CD8-positive, alpha-beta memory T cell (primary cell): ENCODE measurements around the gene LSM11. TPM values are rescaled to one million over a fixed set of nuclear protein-coding genes. Genes with fewer than 3 reads are reported as not detected.
A peak's percentile ranks its signal among the peaks of the same experiment; 100 is the strongest.

Source experiments
- CTCF ChIA-PET: fragments of 350-600 bp; sonication (Branson Sonifier 250); formaldehyde crosslinking; loops from one replicate; lab custom pipeline; 2021; ENCODE audit warnings: antibody characterized with exemption; lab: Charles Lee
- POLR2A ChIA-PET: fragments of 350-600 bp; sonication (Branson Sonifier 250); formaldehyde crosslinking; loops from one replicate; lab custom pipeline; 2021; ENCODE audit warnings: antibody characterized with exemption; lab: Charles Lee
- DNase-seq, 5 donors: peaks; one replicate each; pipeline versions ENCODE4 v3.0.0 to v3.0.0-alpha.2; 2020 to 2022; ENCODE audit warnings: mixed read lengths in 1 of 5
- H3K27ac ChIP-seq: one replicate; pipeline ENCODE4 v1.7.0; 2013; ENCODE audit warnings: low read depth, mild to moderate bottlenecking, low read length, moderate library complexity
- H3K27me3 ChIP-seq: 2 replicates; pipeline ENCODE4 v1.7.0; 2013; ENCODE audit warnings: low read length, mild to moderate bottlenecking; ENCODE audit not compliant: insufficient read depth, poor library complexity, severe bottlenecking
- H3K36me3 ChIP-seq: 2 replicates; pipeline ENCODE4 v1.7.0; 2013; ENCODE audit warnings: mild to moderate bottlenecking, low read length, moderate library complexity; ENCODE audit not compliant: insufficient read depth
- H3K4me1 ChIP-seq: 2 replicates; pipeline ENCODE4 v1.7.0; 2013; ENCODE audit warnings: mild to moderate bottlenecking, low read length, moderate library complexity; ENCODE audit not compliant: insufficient read depth
- H3K4me3 ChIP-seq: 2 replicates; pipeline ENCODE4 v1.7.0; 2013; ENCODE audit warnings: mild to moderate bottlenecking, low read length
- H3K9me3 ChIP-seq: 2 replicates; pipeline ENCODE4 v1.7.0; 2013; ENCODE audit warnings: mild to moderate bottlenecking, low read length
- H3K27ac Mint-ChIP-seq, 8 donors: one replicate each; pipeline ENCODE4 v1.8.0; 2020 to 2021; ENCODE audit warnings: mixed read lengths in 8 of 8, mild to moderate bottlenecking in 6 of 8, inconsistent platforms in 3 of 8, moderate library complexity in 3 of 8
- H3K27me3 Mint-ChIP-seq, 2 donors: one replicate each; pipeline ENCODE4 v1.8.0; 2020 to 2021; ENCODE audit warnings: mixed read lengths in 2 of 2, mild to moderate bottlenecking in 1 of 2, moderate library complexity in 1 of 2
- H3K36me3 Mint-ChIP-seq, 3 donors: one replicate each; pipeline ENCODE4 v1.8.0; 2020 to 2021; ENCODE audit warnings: mixed read lengths in 3 of 3, inconsistent platforms in 1 of 3, mild to moderate bottlenecking in 1 of 3
- H3K4me1 Mint-ChIP-seq, 3 donors: one replicate each; pipeline ENCODE4 v1.8.0; 2020 to 2021; ENCODE audit warnings: mixed read lengths in 3 of 3, inconsistent platforms in 1 of 3, mild to moderate bottlenecking in 1 of 3
- H3K4me3 Mint-ChIP-seq, 7 donors: one replicate each; pipeline ENCODE4 v1.8.0; 2020 to 2021; ENCODE audit warnings: mixed read lengths in 7 of 7, mild to moderate bottlenecking in 6 of 7, moderate library complexity in 4 of 7, inconsistent platforms in 2 of 7
- H3K9me3 Mint-ChIP-seq, 5 donors: one replicate each; pipeline ENCODE4 v1.8.0; 2020 to 2022; ENCODE audit warnings: mixed read lengths in 5 of 5, mild to moderate bottlenecking in 3 of 5, moderate library complexity in 2 of 5, inconsistent platforms in 1 of 5
- polyA plus RNA-seq: library from polyadenylated mRNA; unstranded; fragments of 300-500 nt; fragmentation: Illumina TruSeq; gene quantifications from one replicate; pipeline ENCODE4 v1.2.3, GENCODE V29; 2021
- total RNA-seq, 2 experiments: library from RNA; stranded (reverse); gene quantifications; one replicate each; pipeline ENCODE4 v1.2.3, GENCODE V29; 2021

The LSM11 gene
- total and polyA plus RNA-seq, 3 experiments from 2014 or later, result 0.82 to 7.9 (median 7.8) TPM

DNA sequence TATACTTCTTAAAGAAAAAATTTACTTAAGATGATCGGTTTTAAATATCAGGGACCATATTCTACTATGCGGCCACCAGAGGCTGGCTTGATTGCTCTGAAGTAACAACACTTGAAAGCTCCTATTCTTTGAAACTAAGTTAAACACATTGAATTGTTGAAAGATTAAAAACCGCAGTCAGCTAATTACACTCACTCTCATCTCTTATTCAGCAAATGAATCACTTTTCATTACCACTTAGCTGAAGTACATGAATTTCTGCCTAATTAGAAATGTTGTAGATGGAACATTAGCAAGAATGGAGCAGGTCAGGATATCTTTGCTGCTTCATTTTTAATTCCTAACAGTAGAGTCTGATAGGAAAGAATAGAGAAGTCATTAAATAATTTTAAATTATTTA lies 42.3 kb downstream of the LSM11 start:
- no peak overlapping the region for H3K27ac ChIP-seq
- no peaks in the 10 kb centered on the region for H3K9me3 Mint-ChIP-seq
- CTCF ChIA-PET, result interaction anchor here (0.6 kb wide), 1 partner anchor 258 kb away, joined by 3 read pairs; no protein-coding TSS in a partner anchor
- POLR2A ChIA-PET, result no interaction called here
- H3K4me3 ChIP-seq, result no peak overlapping the region
- no peaks in the 10 kb centered on the region for H3K9me3 ChIP-seq
- H3K4me3 Mint-ChIP-seq, result no peak overlapping the region
- H3K36me3 ChIP-seq, result peaks cover 9% of the 10 kb centered on the region
- no peak for DNase-seq
- H3K36me3 Mint-ChIP-seq, result peaks cover 3 to 57% (median 14%) of the 10 kb centered on the region in 3 donors
- no peaks in the 10 kb centered on the region for H3K27me3 Mint-ChIP-seq
- H3K27ac Mint-ChIP-seq, result peak overlapping the region in 1 of 8 donors; percentile 46
- peaks cover 0 to 5% (median 0%) of the 10 kb centered on the region in 3 donors for H3K4me1 Mint-ChIP-seq
- no peaks in the 10 kb centered on the region for H3K27me3 ChIP-seq
- H3K4me1 ChIP-seq, result no peaks in the 10 kb centered on the region

DNA sequence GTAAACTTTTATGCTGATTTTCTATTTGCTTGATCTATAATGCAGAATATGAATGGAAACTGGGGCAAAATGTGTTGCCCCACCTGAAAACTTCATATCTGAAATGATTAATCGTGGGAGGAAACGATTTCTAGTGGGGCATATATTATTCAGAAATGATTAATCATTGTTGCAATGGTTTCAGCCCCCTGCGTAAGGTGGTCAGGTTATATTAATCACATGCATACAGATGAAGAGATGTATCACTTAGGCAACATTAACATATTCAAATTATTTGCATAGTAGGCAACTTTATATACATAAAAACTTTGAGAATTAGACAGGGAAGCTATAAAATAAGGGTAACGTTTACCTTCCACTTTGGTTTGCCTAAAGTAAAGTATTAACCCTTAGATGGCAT lies 49.8 kb downstream of the LSM11 start:
- Histone ChIP-seq H3K27ac (no peak overlapping the region), H3K36me3 (peaks cover 3% of the 10 kb centered on the region), H3K4me1 (no peaks in the 10 kb centered on the region), H3K9me3 (no peaks in the 10 kb centered on the region), H3K4me3 (no peak overlapping the region), H3K27me3 (no peaks in the 10 kb centered on the region)
- Mint-ChIP-seq H3K36me3 (peaks cover 0 to 75% (median 13%) of the 10 kb centered on the region in 3 donors), H3K27ac (peak overlapping the region in 3 of 8 donors; percentile 13 to 41 (median 21)), H3K4me3 (no peak overlapping the region), H3K27me3 (no peaks in the 10 kb centered on the region), H3K4me1 (peaks cover 0 to 13% (median 0%) of the 10 kb centered on the region in 3 donors), H3K9me3 (no peaks in the 10 kb centered on the region)
- ChIA-PET POLR2A (no interaction called here), CTCF (interaction anchor here (1.1 kb wide), 1 partner anchor 50 kb away, joined by 3 read pairs; the partner anchor contains the start of gene LSM11)
- DNase-seq, result no peak

DNA sequence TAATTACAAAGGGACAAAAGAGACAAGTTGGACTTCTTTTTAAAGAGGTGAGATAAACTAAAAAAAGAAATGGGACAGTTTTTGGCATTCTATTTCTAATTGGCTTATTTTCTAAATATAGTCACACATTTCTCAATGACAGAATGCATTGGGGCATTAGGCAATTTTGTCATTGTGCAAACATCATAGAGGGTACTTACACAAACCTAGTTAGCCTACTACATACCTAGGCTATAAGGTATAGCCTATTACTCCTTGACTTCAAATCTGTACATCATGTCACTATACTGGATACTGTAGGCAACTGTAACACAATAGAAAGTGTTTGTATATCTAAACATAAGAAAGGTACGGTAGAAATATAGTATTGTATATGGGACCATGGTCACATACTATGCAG lies 56.1 kb downstream of the LSM11 start:
- CTCF ChIA-PET, result no interaction called here
- Mint-ChIP-seq H3K27ac (no peak overlapping the region), H3K4me3 (no peak overlapping the region), H3K27me3 (no peaks in the 10 kb centered on the region), H3K9me3 (no peaks in the 10 kb centered on the region), H3K4me1 (peaks cover 0 to 3% (median 1%) of the 10 kb centered on the region in 3 donors), H3K36me3 (peaks cover 0 to 58% (median 12%) of the 10 kb centered on the region in 3 donors)
- Histone ChIP-seq H3K27ac (no peak overlapping the region), H3K9me3 (no peaks in the 10 kb centered on the region), H3K4me3 (no peak overlapping the region), H3K4me1 (no peaks in the 10 kb centered on the region), H3K36me3 (no peaks in the 10 kb centered on the region), H3K27me3 (no peaks in the 10 kb centered on the region)
- POLR2A ChIA-PET, result no interaction called here
- no peak for DNase-seq

DNA sequence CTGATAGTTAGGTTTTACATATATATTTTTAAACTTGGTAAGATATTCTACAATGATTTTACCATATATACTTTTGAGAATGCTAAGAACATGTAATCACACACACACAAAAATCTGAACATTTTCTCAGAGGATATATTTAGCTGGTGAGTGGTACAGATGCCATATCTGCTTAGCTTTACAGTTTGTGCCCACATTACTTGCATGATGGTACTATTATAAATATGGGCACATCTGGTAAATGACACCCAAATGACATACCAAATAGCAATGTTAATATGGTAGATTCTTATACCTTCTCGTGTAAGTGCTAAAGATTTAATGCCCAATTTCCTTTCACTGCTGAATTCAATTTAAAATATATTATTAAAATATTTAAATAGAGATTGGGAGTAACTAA lies 56.6 kb downstream of the LSM11 start:
- no peak overlapping the region for H3K4me3 Mint-ChIP-seq
- Histone ChIP-seq H3K4me3 (no peak overlapping the region), H3K4me1 (no peaks in the 10 kb centered on the region), H3K27ac (no peak overlapping the region), H3K27me3 (no peaks in the 10 kb centered on the region), H3K9me3 (no peaks in the 10 kb centered on the region), H3K36me3 (peaks cover 2% of the 10 kb centered on the region)
- peaks cover 2 to 56% (median 12%) of the 10 kb centered on the region in 3 donors for H3K36me3 Mint-ChIP-seq
- no peak for DNase-seq
- peaks cover 0 to 3% (median 1%) of the 10 kb centered on the region in 3 donors for H3K4me1 Mint-ChIP-seq
- no peaks in the 10 kb centered on the region for H3K9me3 Mint-ChIP-seq
- H3K27me3 Mint-ChIP-seq, result no peaks in the 10 kb centered on the region
- ChIA-PET CTCF (no interaction called here), POLR2A (no interaction called here)
- no peak overlapping the region for H3K27ac Mint-ChIP-seq

DNA sequence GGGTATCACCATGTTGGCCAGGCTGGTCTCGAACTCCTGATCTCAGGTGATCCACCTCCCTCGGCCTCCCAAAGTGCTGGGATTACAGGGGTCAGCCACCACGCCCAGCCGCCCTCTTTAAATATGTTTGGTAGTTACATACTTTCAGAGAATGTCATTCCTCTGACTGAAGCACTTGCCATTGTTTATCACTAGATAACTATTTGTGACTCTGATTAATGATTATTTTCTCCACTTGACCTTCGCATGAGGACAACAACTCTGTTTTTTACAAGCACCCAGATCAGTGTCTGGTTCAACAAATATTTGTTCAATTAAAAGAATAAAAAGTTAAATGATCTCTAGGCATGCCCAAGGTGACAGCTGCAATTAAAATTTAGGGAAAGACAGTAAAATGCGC lies 59.2 kb downstream of the LSM11 start:
- ChIA-PET POLR2A (no interaction called here), CTCF (no interaction called here)
- Mint-ChIP-seq H3K4me3 (no peak overlapping the region), H3K27me3 (no peaks in the 10 kb centered on the region), H3K27ac (no peak overlapping the region), H3K4me1 (peaks cover 0 to 3% (median 1%) of the 10 kb centered on the region in 3 donors), H3K9me3 (no peaks in the 10 kb centered on the region), H3K36me3 (peaks cover 7 to 62% (median 21%) of the 10 kb centered on the region in 3 donors)
- no peaks in the 10 kb centered on the region for H3K27me3 ChIP-seq
- no peak overlapping the region for H3K4me3 ChIP-seq
- DNase-seq, result no peak
- no peaks in the 10 kb centered on the region for H3K9me3 ChIP-seq
- H3K27ac ChIP-seq, result no peak overlapping the region
- H3K4me1 ChIP-seq, result no peaks in the 10 kb centered on the region
- H3K36me3 ChIP-seq, result peaks cover 10% of the 10 kb centered on the region

DNA sequence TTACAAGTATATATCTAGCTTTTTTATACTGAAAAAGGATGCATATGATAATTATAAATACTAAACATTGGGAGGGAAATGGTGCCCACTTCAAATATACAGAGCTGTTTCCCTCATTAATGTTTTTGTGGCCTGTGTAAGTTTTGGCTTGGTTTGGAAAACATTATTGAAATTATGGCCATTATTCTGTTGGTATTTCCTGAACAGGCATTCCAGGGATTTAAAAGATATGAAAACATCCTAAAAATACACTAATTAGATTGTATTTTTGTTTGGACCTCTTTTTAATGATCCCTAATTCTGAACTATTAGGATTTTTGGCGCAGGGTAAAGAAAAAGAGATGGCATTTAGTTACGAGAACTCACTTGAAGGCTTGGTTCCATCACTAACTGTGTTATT lies 64.5 kb downstream of the LSM11 start:
- ChIA-PET CTCF (no interaction called here), POLR2A (no interaction called here)
- H3K9me3 Mint-ChIP-seq, result no peaks in the 10 kb centered on the region
- H3K4me1 Mint-ChIP-seq, result peaks cover 0 to 3% (median 0%) of the 10 kb centered on the region in 3 donors
- H3K4me3 Mint-ChIP-seq, result no peak overlapping the region
- no peak overlapping the region for H3K4me3 ChIP-seq
- no peak for DNase-seq
- no peak overlapping the region for H3K27ac Mint-ChIP-seq
- peaks cover 19% of the 10 kb centered on the region for H3K36me3 ChIP-seq
- peaks cover 12 to 87% (median 36%) of the 10 kb centered on the region in 3 donors for H3K36me3 Mint-ChIP-seq
- no peaks in the 10 kb centered on the region for H3K27me3 ChIP-seq
- H3K27ac ChIP-seq, result no peak overlapping the region
- H3K27me3 Mint-ChIP-seq, result no peaks in the 10 kb centered on the region
- H3K4me1 ChIP-seq, result no peaks in the 10 kb centered on the region
- no peaks in the 10 kb centered on the region for H3K9me3 ChIP-seq

Other genes starting within 250 kb of the LSM11 start
- gene ADAM19, start 167.9 kb upstream of the LSM11 start, total RNA-seq, result 10 to 100 TPM; 26.5 to 26.8 TPM
- 4.1 TPM for gene ADAM19, start 167.9 kb upstream of the LSM11 start, polyA plus RNA-seq
- under 1 TPM; 0.09 to 0.11 TPM for gene SOX30, start 91.3 kb upstream of the LSM11 start, total RNA-seq
- 0.28 TPM for gene SOX30, start 91.3 kb upstream of the LSM11 start, polyA plus RNA-seq
- gene C5orf52, start 72.2 kb upstream of the LSM11 start, total RNA-seq, result not detected
- not detected for gene C5orf52, start 72.2 kb upstream of the LSM11 start, polyA plus RNA-seq
- gene THG1L, start 12.3 kb upstream of the LSM11 start, total RNA-seq, result 10 to 100 TPM; 31.0 to 34.6 TPM
- gene THG1L, start 12.3 kb upstream of the LSM11 start, polyA plus RNA-seq, result 4.6 TPM
- 10 to 100 TPM; 72.3 to 73.1 TPM for gene CLINT1, start 115.4 kb downstream of the LSM11 start, total RNA-seq
- 91.1 TPM for gene CLINT1, start 115.4 kb downstream of the LSM11 start, polyA plus RNA-seq